GM18502 (cell line): Measurements from ENCODE around the gene PARP11.
"Not testable (repeated sequence)": the region's sequence is repeated elsewhere in the genome, so short reads cannot be mapped to it uniquely, and the experiment has no call there.

Experiments used
- ATAC-seq: cut with Tn5 transposase; IDR thresholded peaks from one replicate; pipeline ENCODE4 v1.9.1; 2021; ENCODE audit warnings: mild to moderate bottlenecking; ENCODE audit not compliant: unreplicated experiment, poor library complexity

Gene PARP11

GRCh38 chr12:3884671-3885070 lies 11.5 kb upstream of the PARP11 start:
- ATAC-seq: no peak

GRCh38 chr12:3882896-3883564 lies 9.8 kb upstream of the PARP11 start:
- no peak for ATAC-seq

- no peak for ATAC-seq
Measured at GRCh38 chr12:3882406-3882805, 9.2 kb upstream of the PARP11 start.

- ATAC-seq: no peak
Measured at GRCh38 chr12:3881281-3881950, 8.2 kb upstream of the PARP11 start.

- no peak for ATAC-seq
Measured at GRCh38 chr12:3879846-3880245, 6.6 kb upstream of the PARP11 start.

GRCh38 chr12:3871356-3871755 lies 1.8 kb downstream of the PARP11 start:
- no peak for ATAC-seq

GRCh38 chr12:3869865-3870264 lies 3.3 kb downstream of the PARP11 start:
- ATAC-seq: no peak

- no peak for ATAC-seq
Measured at GRCh38 chr12:3869433-3869832, 3.8 kb downstream of the PARP11 start.

- ATAC-seq: no peak
Measured at GRCh38 chr12:3863756-3864155, 9.4 kb downstream of the PARP11 start.

- ATAC-seq: no peak
Measured at GRCh38 chr12:3842517-3842916, 30.7 kb downstream of the PARP11 start.

GRCh38 chr12:3841783-3842182 lies 31.4 kb downstream of the PARP11 start:
- no peak for ATAC-seq

- ATAC-seq: not testable (repeated sequence)
Measured at GRCh38 chr12:3840833-3841232, 32.4 kb downstream of the PARP11 start.

GRCh38 chr12:3839745-3840144 lies 33.5 kb downstream of the PARP11 start:
- ATAC-seq: not testable (repeated sequence)

- not testable (repeated sequence) for ATAC-seq
Measured at GRCh38 chr12:3838701-3839548, 34.3 kb downstream of the PARP11 start.

GRCh38 chr12:3838076-3838475 lies 35.1 kb downstream of the PARP11 start:
- no peak for ATAC-seq

- ATAC-seq: no peak
Measured at GRCh38 chr12:3837049-3837448, 36.1 kb downstream of the PARP11 start.

GRCh38 chr12:3836641-3837040 lies 36.6 kb downstream of the PARP11 start:
- no peak for ATAC-seq

GRCh38 chr12:3835914-3836313 lies 37.3 kb downstream of the PARP11 start:
- no peak for ATAC-seq

GRCh38 chr12:3834774-3835173 lies 38.4 kb downstream of the PARP11 start:
- no peak for ATAC-seq

- ATAC-seq: no peak
Measured at GRCh38 chr12:3833670-3834310, 39.4 kb downstream of the PARP11 start.

- ATAC-seq: no peak
Measured at GRCh38 chr12:3832738-3833137, 40.5 kb downstream of the PARP11 start.
